Tibial nerve (tissue), 3 donors: ENCODE results near the gene CD247.

ENCODE experiments used
- POLR2A ChIP-seq, 2 donors: fragments of 450-650 bp; IDR thresholded peaks; one replicate each; pipeline ENCODE4 v1.6.1; 2017; ENCODE audit warnings: antibody characterized with exemption in 2 of 2, mild to moderate bottlenecking in 2 of 2, moderate library complexity in 2 of 2
- TF ChIP-seq, protein P1 (sequence below), 5 experiments: fragments of 200-600 bp in 3 of 5; fragments of 450-650 bp in 2 of 5; sonication (generic) in 3 of 5; IDR thresholded peaks; one replicate each; pipeline ENCODE4 v1.5.1; 2016 to 2019; ENCODE audit warnings: antibody characterized with exemption in 5 of 5, mild to moderate bottlenecking in 3 of 5, moderate library complexity in 2 of 5

DNA sequence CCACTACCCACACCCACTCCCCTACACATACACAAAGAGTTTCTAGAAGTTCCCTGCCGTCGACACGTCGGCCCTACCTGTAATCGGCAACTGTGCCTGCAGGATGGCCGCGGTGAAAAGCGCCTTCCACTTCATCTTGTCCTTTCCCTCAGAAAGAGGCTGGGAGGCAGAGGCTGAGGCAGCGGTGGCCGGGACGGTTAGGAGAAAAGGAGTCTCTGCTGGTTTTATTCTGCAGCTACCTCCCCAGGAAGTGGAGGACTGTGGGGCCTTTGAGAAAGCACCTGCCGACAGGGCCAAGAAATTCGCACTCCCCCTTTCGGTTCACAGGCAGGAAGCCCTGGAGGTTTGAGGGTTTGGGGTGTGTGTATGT is at the start of gene CD247:
- TF ChIP-seq, protein P1, sequence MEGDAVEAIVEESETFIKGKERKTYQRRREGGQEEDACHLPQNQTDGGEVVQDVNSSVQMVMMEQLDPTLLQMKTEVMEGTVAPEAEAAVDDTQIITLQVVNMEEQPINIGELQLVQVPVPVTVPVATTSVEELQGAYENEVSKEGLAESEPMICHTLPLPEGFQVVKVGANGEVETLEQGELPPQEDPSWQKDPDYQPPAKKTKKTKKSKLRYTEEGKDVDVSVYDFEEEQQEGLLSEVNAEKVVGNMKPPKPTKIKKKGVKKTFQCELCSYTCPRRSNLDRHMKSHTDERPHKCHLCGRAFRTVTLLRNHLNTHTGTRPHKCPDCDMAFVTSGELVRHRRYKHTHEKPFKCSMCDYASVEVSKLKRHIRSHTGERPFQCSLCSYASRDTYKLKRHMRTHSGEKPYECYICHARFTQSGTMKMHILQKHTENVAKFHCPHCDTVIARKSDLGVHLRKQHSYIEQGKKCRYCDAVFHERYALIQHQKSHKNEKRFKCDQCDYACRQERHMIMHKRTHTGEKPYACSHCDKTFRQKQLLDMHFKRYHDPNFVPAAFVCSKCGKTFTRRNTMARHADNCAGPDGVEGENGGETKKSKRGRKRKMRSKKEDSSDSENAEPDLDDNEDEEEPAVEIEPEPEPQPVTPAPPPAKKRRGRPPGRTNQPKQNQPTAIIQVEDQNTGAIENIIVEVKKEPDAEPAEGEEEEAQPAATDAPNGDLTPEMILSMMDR (IDR thresholded peaks at IDR 0.05), result no peak
- no peak for TF ChIP-seq POLR2A (IDR thresholded peaks at IDR 0.05)
